Measurements from ENCODE around the gene ZNF587B. TPM values are rescaled to one million over a fixed set of nuclear protein-coding genes. Genes with fewer than 3 reads are reported as not detected.

ZNF587B gene
- 6.6 to 10.8 TPM (median 6.9 TPM) in 5 replicates for total RNA-seq (2022; extraction: Qiagen RNA extraction)

GRCh38 chr19:57830071-57830602, at the start of gene ZNF587B:
TSS of gene ZNF587B (plus strand) at chr19:57830299. CDS start at chr19:57830529, 230 bp downstream.

GRCh38 chr19:57814505-57815246, 15.4 kb upstream of the ZNF587B start, which contains the start of gene ZNF552:
TSS of gene ZNF552 (minus strand) at chr19:57814913. CDS start at chr19:57814743, 170 bp downstream.

GRCh38 chr19:57849666-57850473, 19.8 kb downstream of the ZNF587B start, which contains the start of gene ZNF587:
TSS of gene ZNF587 (plus strand) at chr19:57849859. CDS start at chr19:57850039, 180 bp downstream.

GRCh38 chr19:57888560-57889231, 58.6 kb downstream of the ZNF587B start, which contains the start of gene ZNF814:
TSS of gene ZNF814 (minus strand) at chr19:57889037. CDS start at chr19:57888802, 235 bp downstream.

Other genes starting within 250 kb of the ZNF587B start
- gene ZIK1, start 246.2 kb upstream of the ZNF587B start, total RNA-seq (2022; extraction: Qiagen RNA extraction) = 0.03 TPM in 1 of 5 replicates, not detected in the others
- gene ZNF530, start 230.4 kb upstream of the ZNF587B start, total RNA-seq (2022; extraction: Qiagen RNA extraction) = 4.6 to 5.8 TPM (median 4.7 TPM) in 5 replicates
- gene ZNF134, start 216.1 kb upstream of the ZNF587B start, total RNA-seq (2022; extraction: Qiagen RNA extraction) = 6.8 to 9.3 TPM (median 8.4 TPM) in 5 replicates
- gene ZNF211, start 197.1 kb upstream of the ZNF587B start, total RNA-seq (2022; extraction: Qiagen RNA extraction) = 5.0 to 7.6 TPM (median 5.9 TPM) in 5 replicates
- gene ZSCAN4, start 161.4 kb upstream of the ZNF587B start, total RNA-seq (2022; extraction: Qiagen RNA extraction) = not detected in 5 replicates
- gene ZNF551, start 148.3 kb upstream of the ZNF587B start, total RNA-seq (2022; extraction: Qiagen RNA extraction) = 4.3 to 6.1 TPM (median 5.5 TPM) in 5 replicates
- not detected in 5 replicates for gene ZNF154, start 121.1 kb upstream of the ZNF587B start, total RNA-seq (2022; extraction: Qiagen RNA extraction)
- 0.84 to 1.2 TPM (median 0.98 TPM) in 5 replicates for gene ZNF671, start 102.7 kb upstream of the ZNF587B start, total RNA-seq (2022; extraction: Qiagen RNA extraction)
- gene ZNF776, start 83.5 kb upstream of the ZNF587B start, total RNA-seq (2022; extraction: Qiagen RNA extraction) = 4.3 to 6.3 TPM (median 5.8 TPM) in 5 replicates
- 5.8 to 8.1 TPM (median 6.8 TPM) in 5 replicates for gene ZNF586, start 60.6 kb upstream of the ZNF587B start, total RNA-seq (2022; extraction: Qiagen RNA extraction)
- 4.2 to 6.7 TPM (median 5.7 TPM) in 5 replicates for gene ZNF552, start 15.4 kb upstream of the ZNF587B start, total RNA-seq (2022; extraction: Qiagen RNA extraction)
- gene ZNF587, start 19.6 kb downstream of the ZNF587B start, total RNA-seq (2022; extraction: Qiagen RNA extraction) = 5.2 to 8.3 TPM (median 6.1 TPM) in 5 replicates
- gene ZNF814, start 58.7 kb downstream of the ZNF587B start, total RNA-seq (2022; extraction: Qiagen RNA extraction) = 1.5 to 2.6 TPM (median 2.0 TPM) in 5 replicates
- gene ZNF417, start 86.3 kb downstream of the ZNF587B start, total RNA-seq (2022; extraction: Qiagen RNA extraction) = 2.5 to 5.8 TPM (median 3.5 TPM) in 5 replicates
- 1.0 to 1.6 TPM (median 1.4 TPM) in 5 replicates for gene ZNF418, start 105.1 kb downstream of the ZNF587B start, total RNA-seq (2022; extraction: Qiagen RNA extraction)
- 0.66 to 1.3 TPM (median 1.1 TPM) in 5 replicates for gene ZNF256, start 117.4 kb downstream of the ZNF587B start, total RNA-seq (2022; extraction: Qiagen RNA extraction)
- gene C19orf18, start 144.2 kb downstream of the ZNF587B start, total RNA-seq (2022; extraction: Qiagen RNA extraction) = 0.15 to 0.21 TPM in 2 of 5 replicates, not detected in the others
- 1.9 to 3.0 TPM (median 2.4 TPM) in 5 replicates for gene ZNF606, start 172.5 kb downstream of the ZNF587B start, total RNA-seq (2022; extraction: Qiagen RNA extraction)
- gene ZSCAN1, start 203.7 kb downstream of the ZNF587B start, total RNA-seq (2022; extraction: Qiagen RNA extraction) = not detected in 5 replicates
- gene ZNF135, start 229.0 kb downstream of the ZNF587B start, total RNA-seq (2022; extraction: Qiagen RNA extraction) = not detected in 5 replicates

Data from A549 treated with Hydrocortisone at 1 μM for 4 hours (cell line).